GM23338 (cell line): ENCODE data around the gene RAD51B. TPM values are rescaled to one million over a fixed set of nuclear protein-coding genes. Genes with fewer than 3 reads are reported as not detected.

Experiments
- ATAC-seq: fragments of 200-7000 bp; cut with Tn5 transposase; 3 replicates; pipeline ENCODE4 v1.9.1; 2020
- DNase-seq: peaks from one replicate; pipeline ENCODE4 v3.0.0-alpha.2; 2015; ENCODE audit warnings: low spot score
- H2AFZ ChIP-seq: fragments of 200-600 bp; sonication (generic); 2 replicates; pipeline ENCODE4 v1.8.0; 2016; ENCODE audit warnings: antibody characterized with exemption, mild to moderate bottlenecking, moderate library complexity
- H3F3A ChIP-seq: fragments of 200-600 bp; sonication (generic); replicated peaks from 2 replicates; pipeline ENCODE4 v1.8.0; 2017; ENCODE audit warnings: antibody characterized with exemption, mixed run types, low read depth
- H3K27ac ChIP-seq: fragments of 200-600 bp; sonication (generic); 2 replicates; pipeline ENCODE4 v1.6.1; 2016; ENCODE audit warnings: low read depth
- H3K27me3 ChIP-seq: fragments of 200-600 bp; sonication (generic); 2 replicates; pipeline ENCODE4 v1.8.0; 2016; ENCODE audit warnings: mild to moderate bottlenecking, mixed run types, moderate library complexity; ENCODE audit not compliant: insufficient read depth
- H3K36me3 ChIP-seq: fragments of 200-600 bp; sonication (generic); 2 replicates; pipeline ENCODE4 v1.8.0; 2016; ENCODE audit warnings: mild to moderate bottlenecking; ENCODE audit not compliant: insufficient read depth
- H3K4me1 ChIP-seq: fragments of 200-600 bp; sonication (generic); 2 replicates; pipeline ENCODE4 v1.8.0; 2016; ENCODE audit warnings: mild to moderate bottlenecking, moderate library complexity; ENCODE audit not compliant: insufficient read depth
- H3K4me2 ChIP-seq: fragments of 200-600 bp; sonication (generic); 2 replicates; pipeline ENCODE4 v1.7.1; 2017; ENCODE audit warnings: mixed run types
- H3K4me3 ChIP-seq: fragments of 200-600 bp; sonication (generic); 2 replicates; pipeline ENCODE4 v1.6.1; 2016; ENCODE audit warnings: mixed run types
- H3K79me2 ChIP-seq: fragments of 200-600 bp; sonication (generic); replicated peaks from 2 replicates; pipeline ENCODE4 v1.8.0; 2017; ENCODE audit warnings: mild to moderate bottlenecking; ENCODE audit not compliant: insufficient read depth
- H3K9me2 ChIP-seq: fragments of 200-600 bp; sonication (generic); 2 replicates; pipeline ENCODE4 v1.8.0; 2017; ENCODE audit not compliant: insufficient read depth
- H4K20me1 ChIP-seq: fragments of 200-600 bp; sonication (generic); replicated peaks from 2 replicates; pipeline ENCODE4 v1.8.0; 2017; ENCODE audit warnings: mild to moderate bottlenecking; ENCODE audit not compliant: insufficient read depth
- H3K27ac Mint-ChIP-seq: 2 replicates; pipeline ENCODE4 v1.8.0; 2020; ENCODE audit warnings: inconsistent platforms, mild to moderate bottlenecking, moderate library complexity, mixed read lengths
- H3K27me3 Mint-ChIP-seq: 3 replicates; pipeline ENCODE4 v1.8.0; 2022; ENCODE audit warnings: low read depth, mild to moderate bottlenecking, moderate library complexity, mixed read lengths, inconsistent platforms; ENCODE audit not compliant: insufficient read depth, poor library complexity
- H3K36me3 Mint-ChIP-seq: 3 replicates; pipeline ENCODE4 v1.8.0; 2021; ENCODE audit warnings: low read depth, mild to moderate bottlenecking, inconsistent platforms, moderate library complexity, mixed read lengths
- H3K4me1 Mint-ChIP-seq: 3 replicates; pipeline ENCODE4 v1.8.0; 2020; ENCODE audit warnings: mild to moderate bottlenecking, inconsistent platforms, mixed read lengths
- H3K4me3 Mint-ChIP-seq: 3 replicates; pipeline ENCODE4 v1.8.0; 2021; ENCODE audit warnings: moderate library complexity, mild to moderate bottlenecking, inconsistent platforms, mixed read lengths
- H3K9me3 Mint-ChIP-seq: 3 replicates; pipeline ENCODE4 v1.8.0; 2020; ENCODE audit warnings: moderate library complexity, mild to moderate bottlenecking, inconsistent platforms, mixed read lengths
- EZH2 ChIP-seq: fragments of 200-600 bp; sonication (generic); IDR thresholded peaks from one replicate; pipeline ENCODE4 v1.8.0; 2017; ENCODE audit warnings: antibody characterized with exemption, mild to moderate bottlenecking, low read depth; ENCODE audit not compliant: unreplicated experiment
- EZH2phosphoT487 ChIP-seq: fragments of 200-600 bp; sonication (generic); IDR thresholded peaks from one replicate; pipeline ENCODE4 v1.8.1; 2018; ENCODE audit warnings: antibody characterized with exemption; ENCODE audit not compliant: unreplicated experiment
- JUNB ChIP-seq: IDR thresholded peaks from one replicate; pipeline ENCODE4 v1.6.1; 2016; ENCODE audit warnings: antibody characterized with exemption; ENCODE audit not compliant: unreplicated experiment
- POLR2AphosphoS5 ChIP-seq: IDR thresholded peaks from 2 replicates; pipeline ENCODE4 v1.6.1; 2016; ENCODE audit warnings: antibody characterized with exemption, low read depth
- STAT1 ChIP-seq: IDR thresholded peaks from one replicate; pipeline ENCODE4 v1.6.1; 2016; ENCODE audit warnings: antibody characterized with exemption; ENCODE audit not compliant: unreplicated experiment
- ZNF114 ChIP-seq: fragments of 250-450 bp; sonication (Bioruptor Pico); IDR thresholded peaks from 2 replicates; pipeline ENCODE4 v1.5.0; 2020; ENCODE audit warnings: mild to moderate bottlenecking, moderate library complexity
- ZNF331 ChIP-seq: fragments of 250-450 bp; sonication (Bioruptor Pico); IDR thresholded peaks from 2 replicates; pipeline ENCODE4 v1.5.0; 2020; ENCODE audit warnings: low read depth, mild to moderate bottlenecking, moderate library complexity
- polyA plus RNA-seq: library from polyadenylated mRNA; unstranded; fragments of >200 nt; fragmentation: Nextera tagmentation; extraction: Ambion mirVana; gene quantifications from 2 replicates; pipeline ENCODE4 v1.2.1, GENCODE V29; 2016
- total RNA-seq: library from RNA; depleted of rRNA; stranded (reverse); fragments of >200 nt; shearing (Covaris generic); gene quantifications from 2 replicates; pipeline ENCODE4 v1.2.3, GENCODE V29; 2014
- TF ChIP-seq, protein P1 (sequence below): IDR thresholded peaks from one replicate; pipeline ENCODE4 v1.6.1; 2018; ENCODE audit warnings: antibody characterized with exemption; ENCODE audit not compliant: unreplicated experiment
- TF ChIP-seq, protein P2 (sequence below), 2 experiments: fragments of 200-600 bp in 1 of 2; sonication (generic) in 1 of 2; conservative IDR thresholded peaks; 2 replicates each; pipeline versions ENCODE4 v1.5.1 to v1.6.1; 2016 to 2017; ENCODE audit warnings: antibody characterized with exemption in 2 of 2, low read depth in 2 of 2, mild to moderate bottlenecking in 2 of 2, moderate library complexity in 1 of 2
- TF ChIP-seq, protein P3 (sequence below): fragments of 250-450 bp; sonication (Bioruptor Pico); IDR thresholded peaks from 2 replicates; pipeline ENCODE4 v1.5.0; 2020; ENCODE audit warnings: mild to moderate bottlenecking, moderate library complexity

The RAD51B gene
- total and polyA plus RNA-seq, 2 experiments from 2014 or later = 15.7 to 29.1 TPM

DNA sequence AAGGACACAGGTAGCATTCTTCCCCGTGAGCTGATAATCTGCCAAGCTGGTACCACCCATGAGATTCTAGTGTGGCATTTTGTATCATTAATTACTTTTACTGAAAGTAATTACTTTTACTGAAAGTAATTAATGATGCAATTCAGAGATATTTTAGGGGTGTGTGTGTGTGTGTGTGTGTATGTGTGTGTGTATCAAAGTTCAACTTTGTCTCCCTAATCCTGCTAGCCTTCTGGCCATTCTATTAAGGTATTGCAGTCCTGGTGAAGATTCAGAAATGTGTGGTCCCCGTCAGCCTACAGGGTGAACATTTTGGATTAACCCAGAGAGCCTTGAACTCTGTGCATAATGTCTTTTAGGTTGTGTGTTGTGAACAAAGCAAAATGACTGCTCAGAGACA lies 662.4 kb downstream of the RAD51B start:
- H3K9me3 Mint-ChIP-seq = no peaks in the 10 kb centered on the region
- peaks cover 10% of the 10 kb centered on the region for H3K4me1 Mint-ChIP-seq
- H3K27ac Mint-ChIP-seq = no peak overlapping the region
- no peak for DNase-seq
- H3K4me3 Mint-ChIP-seq = no peak overlapping the region
- H3K4me2 ChIP-seq = no peak overlapping the region
- H3K9me2 ChIP-seq = peaks cover 6% of the 10 kb centered on the region; the same call in 1 of the 2 replicates
- no peak overlapping the region for H2AFZ ChIP-seq
- H3K4me1 ChIP-seq = no peaks in the 10 kb centered on the region; the same call in 1 of the 2 replicates
- H3K27me3 Mint-ChIP-seq = peaks cover 4% of the 10 kb centered on the region
- H3K27ac ChIP-seq = no peak overlapping the region
- no peaks in the 10 kb centered on the region for H3K36me3 Mint-ChIP-seq
- TF ChIP-seq JUNB = no peak
- TF ChIP-seq EZH2 = no peak
- TF ChIP-seq ZNF114 = no peak
- TF ChIP-seq, protein P1, sequence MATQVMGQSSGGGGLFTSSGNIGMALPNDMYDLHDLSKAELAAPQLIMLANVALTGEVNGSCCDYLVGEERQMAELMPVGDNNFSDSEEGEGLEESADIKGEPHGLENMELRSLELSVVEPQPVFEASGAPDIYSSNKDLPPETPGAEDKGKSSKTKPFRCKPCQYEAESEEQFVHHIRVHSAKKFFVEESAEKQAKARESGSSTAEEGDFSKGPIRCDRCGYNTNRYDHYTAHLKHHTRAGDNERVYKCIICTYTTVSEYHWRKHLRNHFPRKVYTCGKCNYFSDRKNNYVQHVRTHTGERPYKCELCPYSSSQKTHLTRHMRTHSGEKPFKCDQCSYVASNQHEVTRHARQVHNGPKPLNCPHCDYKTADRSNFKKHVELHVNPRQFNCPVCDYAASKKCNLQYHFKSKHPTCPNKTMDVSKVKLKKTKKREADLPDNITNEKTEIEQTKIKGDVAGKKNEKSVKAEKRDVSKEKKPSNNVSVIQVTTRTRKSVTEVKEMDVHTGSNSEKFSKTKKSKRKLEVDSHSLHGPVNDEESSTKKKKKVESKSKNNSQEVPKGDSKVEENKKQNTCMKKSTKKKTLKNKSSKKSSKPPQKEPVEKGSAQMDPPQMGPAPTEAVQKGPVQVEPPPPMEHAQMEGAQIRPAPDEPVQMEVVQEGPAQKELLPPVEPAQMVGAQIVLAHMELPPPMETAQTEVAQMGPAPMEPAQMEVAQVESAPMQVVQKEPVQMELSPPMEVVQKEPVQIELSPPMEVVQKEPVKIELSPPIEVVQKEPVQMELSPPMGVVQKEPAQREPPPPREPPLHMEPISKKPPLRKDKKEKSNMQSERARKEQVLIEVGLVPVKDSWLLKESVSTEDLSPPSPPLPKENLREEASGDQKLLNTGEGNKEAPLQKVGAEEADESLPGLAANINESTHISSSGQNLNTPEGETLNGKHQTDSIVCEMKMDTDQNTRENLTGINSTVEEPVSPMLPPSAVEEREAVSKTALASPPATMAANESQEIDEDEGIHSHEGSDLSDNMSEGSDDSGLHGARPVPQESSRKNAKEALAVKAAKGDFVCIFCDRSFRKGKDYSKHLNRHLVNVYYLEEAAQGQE = no peak
- TF ChIP-seq ZNF331 (CRISPR knock-in tag) = no peak
- TF ChIP-seq, protein P2, sequence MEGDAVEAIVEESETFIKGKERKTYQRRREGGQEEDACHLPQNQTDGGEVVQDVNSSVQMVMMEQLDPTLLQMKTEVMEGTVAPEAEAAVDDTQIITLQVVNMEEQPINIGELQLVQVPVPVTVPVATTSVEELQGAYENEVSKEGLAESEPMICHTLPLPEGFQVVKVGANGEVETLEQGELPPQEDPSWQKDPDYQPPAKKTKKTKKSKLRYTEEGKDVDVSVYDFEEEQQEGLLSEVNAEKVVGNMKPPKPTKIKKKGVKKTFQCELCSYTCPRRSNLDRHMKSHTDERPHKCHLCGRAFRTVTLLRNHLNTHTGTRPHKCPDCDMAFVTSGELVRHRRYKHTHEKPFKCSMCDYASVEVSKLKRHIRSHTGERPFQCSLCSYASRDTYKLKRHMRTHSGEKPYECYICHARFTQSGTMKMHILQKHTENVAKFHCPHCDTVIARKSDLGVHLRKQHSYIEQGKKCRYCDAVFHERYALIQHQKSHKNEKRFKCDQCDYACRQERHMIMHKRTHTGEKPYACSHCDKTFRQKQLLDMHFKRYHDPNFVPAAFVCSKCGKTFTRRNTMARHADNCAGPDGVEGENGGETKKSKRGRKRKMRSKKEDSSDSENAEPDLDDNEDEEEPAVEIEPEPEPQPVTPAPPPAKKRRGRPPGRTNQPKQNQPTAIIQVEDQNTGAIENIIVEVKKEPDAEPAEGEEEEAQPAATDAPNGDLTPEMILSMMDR (conservative IDR thresholded peaks at IDR 0.05; ENCODE audit: low read depth in 2 of 2) = no peak
- no peak for TF ChIP-seq STAT1
- TF ChIP-seq, protein P3, sequence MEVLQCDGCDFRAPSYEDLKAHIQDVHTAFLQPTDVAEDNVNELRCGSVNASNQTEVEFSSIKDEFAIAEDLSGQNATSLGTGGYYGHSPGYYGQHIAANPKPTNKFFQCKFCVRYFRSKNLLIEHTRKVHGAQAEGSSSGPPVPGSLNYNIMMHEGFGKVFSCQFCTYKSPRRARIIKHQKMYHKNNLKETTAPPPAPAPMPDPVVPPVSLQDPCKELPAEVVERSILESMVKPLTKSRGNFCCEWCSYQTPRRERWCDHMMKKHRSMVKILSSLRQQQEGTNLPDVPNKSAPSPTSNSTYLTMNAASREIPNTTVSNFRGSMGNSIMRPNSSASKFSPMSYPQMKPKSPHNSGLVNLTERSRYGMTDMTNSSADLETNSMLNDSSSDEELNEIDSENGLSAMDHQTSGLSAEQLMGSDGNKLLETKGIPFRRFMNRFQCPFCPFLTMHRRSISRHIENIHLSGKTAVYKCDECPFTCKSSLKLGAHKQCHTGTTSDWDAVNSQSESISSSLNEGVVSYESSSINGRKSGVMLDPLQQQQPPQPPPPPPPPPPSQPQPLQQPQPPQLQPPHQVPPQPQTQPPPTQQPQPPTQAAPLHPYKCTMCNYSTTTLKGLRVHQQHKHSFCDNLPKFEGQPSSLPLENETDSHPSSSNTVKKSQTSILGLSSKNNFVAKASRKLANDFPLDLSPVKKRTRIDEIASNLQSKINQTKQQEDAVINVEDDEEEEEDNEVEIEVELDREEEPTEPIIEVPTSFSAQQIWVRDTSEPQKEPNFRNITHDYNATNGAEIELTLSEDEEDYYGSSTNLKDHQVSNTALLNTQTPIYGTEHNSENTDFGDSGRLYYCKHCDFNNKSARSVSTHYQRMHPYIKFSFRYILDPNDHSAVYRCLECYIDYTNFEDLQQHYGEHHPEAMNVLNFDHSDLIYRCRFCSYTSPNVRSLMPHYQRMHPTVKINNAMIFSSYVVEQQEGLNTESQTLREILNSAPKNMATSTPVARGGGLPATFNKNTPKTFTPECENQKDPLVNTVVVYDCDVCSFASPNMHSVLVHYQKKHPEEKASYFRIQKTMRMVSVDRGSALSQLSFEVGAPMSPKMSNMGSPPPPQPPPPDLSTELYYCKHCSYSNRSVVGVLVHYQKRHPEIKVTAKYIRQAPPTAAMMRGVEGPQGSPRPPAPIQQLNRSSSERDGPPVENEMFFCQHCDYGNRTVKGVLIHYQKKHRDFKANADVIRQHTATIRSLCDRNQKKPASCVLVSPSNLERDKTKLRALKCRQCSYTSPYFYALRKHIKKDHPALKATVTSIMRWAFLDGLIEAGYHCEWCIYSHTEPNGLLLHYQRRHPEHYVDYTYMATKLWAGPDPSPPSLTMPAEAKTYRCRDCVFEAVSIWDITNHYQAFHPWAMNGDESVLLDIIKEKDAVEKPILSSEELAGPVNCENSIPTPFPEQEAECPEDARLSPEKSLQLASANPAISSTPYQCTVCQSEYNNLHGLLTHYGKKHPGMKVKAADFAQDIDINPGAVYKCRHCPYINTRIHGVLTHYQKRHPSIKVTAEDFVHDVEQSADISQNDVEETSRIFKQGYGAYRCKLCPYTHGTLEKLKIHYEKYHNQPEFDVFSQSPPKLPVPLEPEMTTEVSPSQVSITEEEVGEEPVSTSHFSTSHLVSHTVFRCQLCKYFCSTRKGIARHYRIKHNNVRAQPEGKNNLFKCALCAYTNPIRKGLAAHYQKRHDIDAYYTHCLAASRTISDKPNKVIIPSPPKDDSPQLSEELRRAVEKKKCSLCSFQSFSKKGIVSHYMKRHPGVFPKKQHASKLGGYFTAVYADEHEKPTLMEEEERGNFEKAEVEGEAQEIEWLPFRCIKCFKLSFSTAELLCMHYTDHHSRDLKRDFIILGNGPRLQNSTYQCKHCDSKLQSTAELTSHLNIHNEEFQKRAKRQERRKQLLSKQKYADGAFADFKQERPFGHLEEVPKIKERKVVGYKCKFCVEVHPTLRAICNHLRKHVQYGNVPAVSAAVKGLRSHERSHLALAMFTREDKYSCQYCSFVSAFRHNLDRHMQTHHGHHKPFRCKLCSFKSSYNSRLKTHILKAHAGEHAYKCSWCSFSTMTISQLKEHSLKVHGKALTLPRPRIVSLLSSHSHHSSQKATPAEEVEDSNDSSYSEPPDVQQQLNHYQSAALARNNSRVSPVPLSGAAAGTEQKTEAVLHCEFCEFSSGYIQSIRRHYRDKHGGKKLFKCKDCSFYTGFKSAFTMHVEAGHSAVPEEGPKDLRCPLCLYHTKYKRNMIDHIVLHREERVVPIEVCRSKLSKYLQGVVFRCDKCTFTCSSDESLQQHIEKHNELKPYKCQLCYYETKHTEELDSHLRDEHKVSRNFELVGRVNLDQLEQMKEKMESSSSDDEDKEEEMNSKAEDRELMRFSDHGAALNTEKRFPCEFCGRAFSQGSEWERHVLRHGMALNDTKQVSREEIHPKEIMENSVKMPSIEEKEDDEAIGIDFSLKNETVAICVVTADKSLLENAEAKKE (CRISPR knock-in tag) = no peak
- TF ChIP-seq POLR2AphosphoS5 = no peak
- TF ChIP-seq EZH2phosphoT487 = no peak
- no peaks in the 10 kb centered on the region for H3F3A ChIP-seq
- H3K79me2 ChIP-seq = no peaks in the 10 kb centered on the region
- H3K27me3 ChIP-seq = no peaks in the 10 kb centered on the region
- no peak overlapping the region for H3K4me3 ChIP-seq
- H3K36me3 ChIP-seq = no peaks in the 10 kb centered on the region
- no peaks in the 10 kb centered on the region for H4K20me1 ChIP-seq
- ATAC-seq = no peak
